Brain microvascular endothelial cell (primary cell): ENCODE data around the gene MNX1.

Experiments
- DNase-seq: peaks from one replicate; pipeline ENCODE4 v3.0.0-alpha.2; 2020
- H3K27ac ChIP-seq: fragments of 250-450 bp; sonication (Bioruptor Pico); 2 replicates; pipeline ENCODE4 v1.5.1; 2020; ENCODE audit warnings: mild to moderate bottlenecking, moderate library complexity
- H3K27me3 ChIP-seq: fragments of 250-450 bp; sonication (Bioruptor Pico); replicated peaks from 2 replicates; pipeline ENCODE4 v1.5.1; 2020; ENCODE audit warnings: mild to moderate bottlenecking
- H3K36me3 ChIP-seq: fragments of 250-450 bp; sonication (Bioruptor Pico); replicated peaks from 2 replicates; pipeline ENCODE4 v1.5.1; 2020; ENCODE audit warnings: mild to moderate bottlenecking
- H3K4me3 ChIP-seq: 2 replicates; pipeline ENCODE4 v1.5.1; 2011; ENCODE audit warnings: low read depth, mild to moderate bottlenecking, control low read depth, low read length, moderate library complexity
- in situ Hi-C: cut with HindIII; loops from 2 replicates; pipeline ENCODE4 v1.10.0; 2017; ENCODE audit warnings: low sequenced_read_pairs, low pct_ligation_motif_present
- TF ChIP-seq, protein P1 (sequence below): IDR thresholded peaks from 2 replicates; pipeline ENCODE4 v1.5.1; 2011; ENCODE audit warnings: low read depth, mild to moderate bottlenecking, moderate library complexity, low read length, control low read depth, inconsistent platforms; ENCODE audit errors: missing control alignments

Gene MNX1

DNA sequence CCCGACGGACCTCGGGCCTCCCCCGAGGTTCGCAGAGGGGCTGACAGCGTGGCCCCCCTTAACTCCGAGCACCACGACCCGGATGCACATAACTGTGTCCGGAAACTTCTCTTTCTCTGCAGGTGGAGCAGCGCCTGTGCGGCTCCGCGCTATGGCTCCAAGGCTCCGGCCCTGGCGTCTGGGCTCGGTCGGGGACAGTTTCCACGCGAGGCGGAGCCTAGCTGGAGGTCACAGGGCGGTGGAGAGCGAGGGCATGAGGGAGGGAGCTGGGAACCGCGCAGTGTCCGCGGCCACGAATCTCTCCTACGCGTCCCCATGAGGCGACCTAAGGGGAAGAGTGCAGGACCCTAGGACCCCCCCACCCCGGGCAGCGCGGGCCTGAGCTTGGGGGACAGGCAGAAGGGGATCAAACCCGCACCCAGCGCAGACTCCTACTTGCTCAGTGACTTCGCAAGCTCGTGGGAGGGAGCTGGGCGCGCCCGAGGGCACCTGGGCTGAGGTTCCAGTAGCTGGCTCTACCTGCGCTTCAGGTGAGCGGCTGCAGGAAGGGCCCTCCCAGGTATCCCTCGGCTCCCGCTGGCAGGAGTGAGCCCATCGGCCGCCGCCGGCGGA lies 8.6 kb upstream of the MNX1 start:
- H3K27me3 ChIP-seq = peaks cover 95% of the 10 kb centered on the region
- H3K4me3 ChIP-seq = no peak overlapping the region
- H3K27ac ChIP-seq = no peak overlapping the region
- no peaks in the 10 kb centered on the region for H3K36me3 ChIP-seq
- TF ChIP-seq, protein P1, sequence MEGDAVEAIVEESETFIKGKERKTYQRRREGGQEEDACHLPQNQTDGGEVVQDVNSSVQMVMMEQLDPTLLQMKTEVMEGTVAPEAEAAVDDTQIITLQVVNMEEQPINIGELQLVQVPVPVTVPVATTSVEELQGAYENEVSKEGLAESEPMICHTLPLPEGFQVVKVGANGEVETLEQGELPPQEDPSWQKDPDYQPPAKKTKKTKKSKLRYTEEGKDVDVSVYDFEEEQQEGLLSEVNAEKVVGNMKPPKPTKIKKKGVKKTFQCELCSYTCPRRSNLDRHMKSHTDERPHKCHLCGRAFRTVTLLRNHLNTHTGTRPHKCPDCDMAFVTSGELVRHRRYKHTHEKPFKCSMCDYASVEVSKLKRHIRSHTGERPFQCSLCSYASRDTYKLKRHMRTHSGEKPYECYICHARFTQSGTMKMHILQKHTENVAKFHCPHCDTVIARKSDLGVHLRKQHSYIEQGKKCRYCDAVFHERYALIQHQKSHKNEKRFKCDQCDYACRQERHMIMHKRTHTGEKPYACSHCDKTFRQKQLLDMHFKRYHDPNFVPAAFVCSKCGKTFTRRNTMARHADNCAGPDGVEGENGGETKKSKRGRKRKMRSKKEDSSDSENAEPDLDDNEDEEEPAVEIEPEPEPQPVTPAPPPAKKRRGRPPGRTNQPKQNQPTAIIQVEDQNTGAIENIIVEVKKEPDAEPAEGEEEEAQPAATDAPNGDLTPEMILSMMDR = no peak
- DNase-seq = no peak
- in situ Hi-C loops = no loop called here

DNA sequence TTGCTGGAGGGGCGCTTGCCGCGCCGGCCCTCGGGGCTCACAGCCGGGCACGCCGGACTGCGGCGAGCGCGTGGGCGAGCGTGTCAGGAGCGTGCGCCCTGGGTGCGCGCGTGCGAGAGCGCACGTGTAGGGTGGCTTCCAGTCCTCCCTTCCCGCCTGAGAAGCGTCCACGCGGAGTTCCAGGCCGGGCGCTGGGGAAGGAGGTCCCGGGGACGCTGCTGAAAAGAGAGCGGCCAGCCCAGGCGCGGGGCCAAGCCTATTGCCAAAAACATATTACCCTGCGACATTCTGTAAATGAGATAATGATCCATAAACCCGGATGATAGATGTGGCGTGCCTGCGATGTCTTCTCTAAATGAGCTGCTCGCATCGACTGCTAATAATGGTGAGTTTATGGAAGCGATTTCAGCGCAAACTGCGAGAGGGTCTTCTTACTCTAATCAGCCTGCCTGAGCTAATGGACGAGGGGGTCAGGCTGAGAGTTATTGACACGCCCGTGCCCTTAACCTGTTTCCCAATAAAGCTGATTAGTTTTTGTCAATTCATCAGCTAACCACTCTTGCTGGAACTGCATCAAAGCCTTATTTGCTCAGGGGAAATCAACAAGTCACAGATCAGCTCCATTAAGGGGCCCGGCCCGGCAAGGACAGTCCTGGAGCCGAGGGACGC lies 8.0 kb upstream of the MNX1 start:
- no peak overlapping the region for H3K4me3 ChIP-seq
- in situ Hi-C loops = no loop called here

DNA sequence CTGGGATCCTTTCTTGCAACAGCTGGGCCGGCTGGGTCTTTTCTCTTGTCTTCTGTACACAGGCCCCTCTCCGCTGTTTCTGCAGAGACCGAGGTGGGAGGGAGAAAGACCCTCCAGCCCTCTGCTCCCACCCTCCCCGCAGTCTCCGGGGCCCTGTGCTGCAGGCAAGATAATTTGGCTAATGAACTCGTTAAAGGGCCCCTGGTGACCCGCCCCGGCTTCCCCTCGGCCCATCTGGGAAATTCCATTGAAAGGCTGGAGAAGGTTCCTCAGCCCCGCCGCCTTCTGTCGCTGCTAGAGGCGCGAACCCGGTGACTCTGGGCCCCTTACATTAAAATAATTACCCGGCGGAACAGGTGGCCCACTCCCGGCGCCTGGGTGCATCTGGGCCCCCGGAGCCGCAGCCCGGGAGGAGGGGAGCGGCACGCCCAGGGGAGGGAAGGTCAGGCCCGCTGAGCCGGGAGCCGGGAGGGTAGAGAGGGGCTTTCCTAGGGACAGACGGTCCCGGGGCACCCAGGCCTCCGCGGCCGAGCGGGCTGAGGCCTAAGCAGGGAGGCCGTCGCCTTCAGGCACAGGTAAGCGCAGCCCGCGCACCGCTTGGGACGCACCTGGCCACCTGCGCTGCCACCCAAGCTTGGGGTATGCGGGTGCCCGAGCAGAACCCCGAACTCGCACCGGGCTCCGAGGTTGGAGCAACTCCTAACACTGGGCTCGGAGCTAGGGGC lies 7.3 kb upstream of the MNX1 start:
- in situ Hi-C loops = no loop called here

More for the DNA sequence above, 8.0 kb upstream of the MNX1 start:
- DNase-seq = no peak
- no peaks in the 10 kb centered on the region for H3K36me3 ChIP-seq
- TF ChIP-seq, protein P1 = no peak
- no peak overlapping the region for H3K27ac ChIP-seq
- peaks cover 99% of the 10 kb centered on the region for H3K27me3 ChIP-seq

DNA sequence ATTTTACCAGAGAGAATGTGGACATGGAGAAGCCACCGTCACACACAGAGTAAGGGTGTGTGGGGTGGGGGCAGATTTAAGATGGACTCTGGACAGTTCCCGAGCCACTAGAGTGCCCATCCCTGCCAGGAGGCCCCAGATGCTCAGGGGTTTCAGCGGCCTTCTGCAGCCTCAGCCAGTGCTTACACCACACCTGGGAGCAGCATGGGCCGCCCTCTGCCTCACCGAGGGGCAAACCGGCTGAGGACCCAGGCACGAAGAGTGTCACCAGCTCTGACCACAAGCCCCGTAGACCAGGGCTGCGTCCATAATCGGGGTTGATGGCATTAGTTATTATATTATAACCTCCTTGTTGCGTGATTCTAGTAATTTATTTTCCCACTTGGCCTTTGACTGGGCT lies 6.7 kb upstream of the MNX1 start:
- Histone ChIP-seq H3K27ac (no peak overlapping the region), H3K4me3 (no peak overlapping the region), H3K27me3 (peaks cover 97% of the 10 kb centered on the region), H3K36me3 (no peaks in the 10 kb centered on the region)
- TF ChIP-seq, protein P1 = no peak
- no peak for DNase-seq
- in situ Hi-C loops = no loop called here

More for the DNA sequence above, 7.3 kb upstream of the MNX1 start:
- DNase-seq = no peak
- TF ChIP-seq, protein P1 = no peak
- Histone ChIP-seq H3K27ac (no peak overlapping the region), H3K36me3 (no peaks in the 10 kb centered on the region), H3K27me3 (peaks cover 99% of the 10 kb centered on the region), H3K4me3 (no peak overlapping the region)

DNA sequence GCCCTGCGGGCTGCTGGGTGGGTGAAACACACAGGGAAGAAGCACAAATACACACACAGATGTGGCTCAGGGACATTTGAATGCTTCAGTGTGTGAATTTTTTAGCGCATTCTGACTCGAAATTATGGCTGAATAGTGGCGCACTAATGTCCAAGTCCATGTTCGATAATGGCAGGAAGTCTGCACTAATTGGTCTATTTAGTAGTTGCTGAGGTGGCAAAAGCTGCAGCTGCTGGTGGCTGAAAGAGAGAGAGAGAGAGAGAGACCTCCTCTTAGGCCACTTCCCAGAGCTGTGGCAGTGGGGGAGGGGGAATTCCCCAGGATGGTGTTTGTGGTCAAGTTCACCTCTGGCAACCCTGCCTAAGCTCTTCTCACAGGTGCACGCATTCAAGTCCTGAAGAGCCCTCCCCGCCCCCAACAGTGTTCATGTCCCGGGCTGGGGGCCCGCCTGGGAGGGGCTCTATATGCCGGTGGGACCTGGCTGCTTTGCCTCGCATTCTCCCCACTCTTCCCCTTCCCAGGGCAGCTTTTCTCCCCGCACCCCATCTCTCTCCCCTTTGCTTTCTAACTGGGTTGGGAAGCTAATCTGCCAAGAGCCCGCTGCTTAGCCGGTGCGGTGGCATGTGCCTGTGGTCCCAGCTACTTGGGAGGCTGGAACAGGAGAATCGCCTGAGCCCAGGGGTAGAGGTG lies 6.0 kb upstream of the MNX1 start:
- Histone ChIP-seq H3K27ac (no peak overlapping the region), H3K4me3 (no peak overlapping the region), H3K36me3 (no peaks in the 10 kb centered on the region), H3K27me3 (peaks cover 97% of the 10 kb centered on the region)
- in situ Hi-C loops = no loop called here
- DNase-seq = no peak
- TF ChIP-seq, protein P1 = no peak
